AG04449 (cell line): ENCODE data around the gene CD27.

ENCODE experiments used
- CTCF ChIA-PET: fragments of 350-600 bp; formaldehyde crosslinking; extraction: SDS; loops from one replicate; lab custom pipeline; 2021; ENCODE audit warnings: antibody characterized with exemption; lab: Yijun Ruan, JAX
- POLR2A ChIA-PET: fragments of 400-600, 350-600 bp; formaldehyde crosslinking; extraction: SDS; loops from one replicate; lab custom pipeline; 2020; ENCODE audit warnings: antibody characterized with exemption, inconsistent platforms; lab: Yijun Ruan, JAX
- DNase-seq: peaks from one replicate; pipeline ENCODE4 v3.0.0-alpha.2; 2010; ENCODE audit warnings: low read depth, low spot score
- H3K4me3 ChIP-seq: 2 replicates; pipeline ENCODE4 v1.5.1; 2011; ENCODE audit warnings: low read depth, mild to moderate bottlenecking, control low read depth, low read length
- TF ChIP-seq, protein P1 (sequence below): IDR thresholded peaks from one replicate; pipeline ENCODE4 v1.5.1; 2011; ENCODE audit warnings: mild to moderate bottlenecking, moderate library complexity, low read length, control low read depth, inconsistent platforms; ENCODE audit not compliant: insufficient read depth; ENCODE audit errors: missing control alignments

The CD27 gene

DNA sequence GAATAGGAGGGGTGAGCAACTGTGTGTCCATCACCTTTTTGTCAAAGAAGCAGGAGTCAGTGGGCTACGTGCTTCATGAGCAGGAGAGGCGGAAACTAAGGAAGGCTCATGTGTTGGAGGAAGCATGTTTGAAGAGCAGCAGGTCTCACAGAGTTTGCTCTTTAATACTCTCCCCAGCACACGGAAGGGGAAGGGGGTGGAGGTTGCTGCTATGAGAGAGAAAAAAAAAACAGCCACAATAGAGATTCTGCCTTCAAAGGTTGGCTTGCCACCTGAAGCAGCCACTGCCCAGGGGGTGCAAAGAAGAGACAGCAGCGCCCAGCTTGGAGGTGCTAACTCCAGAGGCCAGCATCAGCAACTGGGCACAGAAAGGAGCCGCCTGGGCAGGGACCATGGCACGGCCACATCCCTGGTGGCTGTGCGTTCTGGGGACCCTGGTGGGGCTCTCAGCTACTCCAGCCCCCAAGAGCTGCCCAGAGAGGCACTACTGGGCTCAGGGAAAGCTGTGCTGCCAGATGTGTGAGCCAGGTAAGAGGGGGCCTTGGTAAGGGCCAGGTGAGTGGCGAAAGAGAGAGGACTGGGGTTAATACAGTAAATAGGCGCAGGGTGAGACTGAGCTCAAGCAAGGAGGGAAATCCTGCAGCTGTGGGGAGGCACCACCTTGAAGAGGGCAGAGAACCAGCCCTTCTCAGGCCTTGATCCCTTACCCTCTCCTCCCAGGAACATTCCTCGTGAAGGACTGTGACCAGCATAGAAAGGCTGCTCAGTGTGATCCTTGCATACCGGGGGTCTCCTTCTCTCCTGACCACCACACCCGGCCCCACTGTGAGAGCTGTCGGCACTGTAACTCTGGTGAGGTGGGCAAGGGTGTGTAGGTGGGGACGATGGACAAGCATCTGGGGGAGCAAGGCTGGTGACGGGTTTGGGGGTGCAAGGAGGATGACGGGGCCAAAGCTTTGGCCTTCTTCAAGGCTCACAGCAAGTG, at the start of gene CD27:
Gene CD27 (plus strand): TSS at position 252 of the 985 bp plus-strand sequence. CDS start 141 bp downstream, at position 393.
- H3K4me3 ChIP-seq: no peak within 1 kb of the TSS
- CTCF ChIA-PET: interaction anchor here (1.3 to 1.5 kb wide), 2 partner anchors 88 to 94 kb away, joined by 3 to 4 read pairs; no protein-coding TSS in a partner anchor
- TF ChIP-seq, protein P1, sequence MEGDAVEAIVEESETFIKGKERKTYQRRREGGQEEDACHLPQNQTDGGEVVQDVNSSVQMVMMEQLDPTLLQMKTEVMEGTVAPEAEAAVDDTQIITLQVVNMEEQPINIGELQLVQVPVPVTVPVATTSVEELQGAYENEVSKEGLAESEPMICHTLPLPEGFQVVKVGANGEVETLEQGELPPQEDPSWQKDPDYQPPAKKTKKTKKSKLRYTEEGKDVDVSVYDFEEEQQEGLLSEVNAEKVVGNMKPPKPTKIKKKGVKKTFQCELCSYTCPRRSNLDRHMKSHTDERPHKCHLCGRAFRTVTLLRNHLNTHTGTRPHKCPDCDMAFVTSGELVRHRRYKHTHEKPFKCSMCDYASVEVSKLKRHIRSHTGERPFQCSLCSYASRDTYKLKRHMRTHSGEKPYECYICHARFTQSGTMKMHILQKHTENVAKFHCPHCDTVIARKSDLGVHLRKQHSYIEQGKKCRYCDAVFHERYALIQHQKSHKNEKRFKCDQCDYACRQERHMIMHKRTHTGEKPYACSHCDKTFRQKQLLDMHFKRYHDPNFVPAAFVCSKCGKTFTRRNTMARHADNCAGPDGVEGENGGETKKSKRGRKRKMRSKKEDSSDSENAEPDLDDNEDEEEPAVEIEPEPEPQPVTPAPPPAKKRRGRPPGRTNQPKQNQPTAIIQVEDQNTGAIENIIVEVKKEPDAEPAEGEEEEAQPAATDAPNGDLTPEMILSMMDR: no peak
- POLR2A ChIA-PET: interaction anchor here (0.5 to 1.2 kb wide), 2 partner anchors 25 to 60 kb away, joined by 3 to 5 read pairs; partner anchors contain the start of gene VAMP1
- no peak for DNase-seq

DNA sequence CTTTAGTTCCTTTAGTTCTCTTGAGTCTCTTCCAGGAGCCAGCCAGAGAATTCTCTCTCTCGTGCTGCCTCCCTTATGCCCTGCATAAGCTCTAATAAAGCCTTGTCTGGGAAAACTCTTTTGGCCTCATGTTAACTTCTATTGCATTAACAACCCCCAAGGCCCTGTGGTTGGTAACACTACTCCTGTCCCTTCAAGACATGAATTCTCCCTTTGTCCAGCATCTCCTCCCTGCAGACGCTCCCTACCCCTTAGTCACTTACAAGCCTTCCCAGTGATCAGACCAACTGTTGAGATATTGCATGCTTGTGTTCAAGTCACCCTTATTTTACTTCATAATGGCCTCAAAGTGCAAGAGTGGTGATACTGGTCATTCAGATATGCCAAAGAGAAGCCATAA, 48.7 kb upstream of the CD27 start:
- ChIA-PET CTCF (no interaction called here), POLR2A (no interaction called here)
- DNase-seq: no peak
- no peak overlapping the region for H3K4me3 ChIP-seq
- TF ChIP-seq, protein P1: no peak

DNA sequence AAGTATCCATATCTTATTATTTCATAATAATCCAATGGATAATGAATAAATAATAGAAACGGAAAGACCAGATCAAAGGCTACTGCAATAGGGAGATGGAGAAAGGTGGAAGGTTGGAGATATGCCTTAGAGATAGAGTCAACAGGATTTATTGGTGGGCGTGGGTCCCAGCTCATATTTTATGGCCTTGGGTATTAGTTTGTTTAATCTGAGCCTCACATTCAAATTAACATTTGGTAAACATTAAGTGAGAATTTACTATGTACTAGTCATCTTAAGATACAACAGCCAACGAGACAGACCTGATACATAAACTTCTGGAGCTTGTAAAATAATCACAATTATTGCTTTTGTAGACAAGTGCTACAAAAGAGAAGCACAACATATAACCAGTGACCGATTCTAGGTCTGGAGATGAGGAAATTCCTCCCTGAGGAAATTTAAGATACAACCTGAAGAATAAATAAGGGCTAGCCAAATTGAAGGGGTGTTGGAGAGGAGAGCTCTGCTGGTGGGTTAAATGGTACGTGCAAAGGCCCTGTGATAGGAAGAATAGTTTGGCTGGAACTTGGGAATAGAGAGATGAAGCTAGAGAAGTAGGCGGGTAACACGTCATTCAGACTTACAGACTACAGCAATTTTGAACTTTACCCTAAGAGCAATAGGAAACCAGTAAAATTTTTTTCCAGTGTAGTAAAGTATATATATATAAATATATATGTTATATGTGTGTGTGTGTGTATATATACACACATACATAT, 44.7 kb upstream of the CD27 start:
- TF ChIP-seq, protein P1: no peak
- CTCF ChIA-PET: interaction anchor here (0.8 to 1.2 kb wide), 3 partner anchors 15 to 66 kb away, joined by 3 to 4 read pairs (median 3); no protein-coding TSS in a partner anchor
- no peak overlapping the region for H3K4me3 ChIP-seq
- POLR2A ChIA-PET: no interaction called here
- no peak for DNase-seq

DNA sequence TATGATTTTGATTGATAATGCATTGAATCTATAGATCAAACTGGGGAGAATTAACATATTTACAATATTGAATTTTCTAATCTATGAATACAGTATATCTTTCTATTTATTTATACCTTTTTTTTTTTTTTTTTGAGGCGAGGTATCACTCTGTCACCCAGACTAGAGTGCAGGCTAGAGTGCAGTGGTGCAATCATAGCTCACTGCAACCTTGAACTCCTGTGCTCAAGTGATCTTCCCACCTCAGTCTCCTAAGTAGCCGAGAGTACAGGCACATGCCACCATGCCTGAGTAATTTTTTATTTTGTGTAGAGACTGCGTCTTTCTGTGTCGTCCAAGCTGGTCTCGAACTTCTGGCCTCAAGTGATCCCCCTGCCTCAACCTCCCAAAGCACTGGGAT, 40.4 kb upstream of the CD27 start:
- POLR2A ChIA-PET: no interaction called here

DNA sequence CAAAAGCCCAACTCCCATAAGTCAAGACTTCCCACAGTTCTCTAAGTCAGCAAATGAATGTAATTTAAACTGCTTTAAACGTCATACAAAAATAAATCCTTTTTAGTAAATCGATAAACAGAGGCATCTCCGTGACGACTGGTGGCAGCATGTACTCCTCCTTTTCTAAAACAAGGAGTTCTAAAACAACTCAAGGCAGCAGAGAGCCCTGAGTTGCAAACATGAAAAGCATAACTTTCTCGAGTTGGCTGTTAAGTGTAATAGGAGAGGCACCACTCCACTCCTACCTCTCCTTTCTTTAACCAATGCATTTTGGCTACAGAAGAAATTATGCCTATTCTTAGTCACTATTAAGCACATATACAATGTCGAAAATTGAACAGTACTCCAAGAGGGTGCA, 38.8 kb upstream of the CD27 start:
- no peak for DNase-seq
- TF ChIP-seq, protein P1: no peak
- CTCF ChIA-PET: no interaction called here
- no peak overlapping the region for H3K4me3 ChIP-seq
- POLR2A ChIA-PET: no interaction called here

More for the DNA sequence above, 40.4 kb upstream of the CD27 start:
- H3K4me3 ChIP-seq: no peak overlapping the region
- TF ChIP-seq, protein P1: no peak
- CTCF ChIA-PET: no interaction called here
- DNase-seq: no peak
